GM12878 (cell line): Measurements from ENCODE around the gene SLC24A3. TPM values are rescaled to one million over a fixed set of nuclear protein-coding genes. Genes with fewer than 3 reads are reported as not detected.

Experiments
- ATAC-seq: fragments of 200-7000 bp; cut with Tn5 transposase; 3 replicates; pipeline ENCODE4 v1.9.1; 2020; ENCODE audit warnings: mild to moderate bottlenecking, moderate library complexity
- BruUV-seq: library from RNA; stranded (reverse); fragments of 400-500 nt; replicated peaks from 2 replicates; lab custom pipeline; 2021; lab: Mats Ljungman, UMichigan
- CTCF ChIA-PET: fragments of 300-600 bp; sonication (Branson Sonifier 250); formaldehyde crosslinking; extraction: SDS; loops from one replicate; lab custom pipeline; 2021; ENCODE audit warnings: inconsistent platforms; lab: Yijun Ruan, JAX
- POLR2A ChIA-PET: fragments of 350-600 bp; formaldehyde crosslinking; extraction: SDS; loops from one replicate; lab custom pipeline; 2021; ENCODE audit warnings: inconsistent platforms; lab: Charles Lee
- RAD21 ChIA-PET: fragments of 300-600 bp; sonication (Branson Sonifier 250); formaldehyde crosslinking; loops from one replicate; lab custom pipeline; 2023; ENCODE audit warnings: antibody characterized with exemption; ENCODE audit not compliant: unreplicated experiment; lab: Charles Lee
- SMC1A ChIA-PET: fragments of 300-600 bp; sonication (Branson Sonifier 250); formaldehyde crosslinking; loops from one replicate; lab custom pipeline; 2023; ENCODE audit not compliant: unreplicated experiment, uncharacterized antibody; lab: Charles Lee
- DNase-seq: peaks from one replicate; pipeline ENCODE4 v3.0.0-alpha.2; 2011; ENCODE audit warnings: low read depth, low spot score
- FAIRE-seq: peaks from 3 replicates; lab custom pipeline; 2011; peaks lifted over from hg19 to GRCh38; lab: Jason Lieb, UNC
- H2AFZ ChIP-seq: 2 replicates; pipeline ENCODE4 v1.6.0; 2011; ENCODE audit warnings: low read depth, low read length, control low read depth; ENCODE audit not compliant: control insufficient read depth
- H3K27ac ChIP-seq: 2 replicates; pipeline ENCODE4 v1.5.1; 2011; ENCODE audit warnings: control low read depth; ENCODE audit not compliant: control insufficient read depth, insufficient read depth
- H3K27me3 ChIP-seq, 2 experiments: replicated peaks in 1 of 2; 2 replicates each; pipeline versions ENCODE4 v1.6.0 to v1.6.1; 2011; ENCODE audit warnings: low read length in 1 of 2; ENCODE audit not compliant: control insufficient read depth in 2 of 2, insufficient read depth in 2 of 2
- H3K36me3 ChIP-seq, 2 experiments: 2 replicates each; pipeline ENCODE4 v1.5.1; 2011; ENCODE audit warnings: low read length in 1 of 2; ENCODE audit not compliant: control insufficient read depth in 2 of 2, insufficient read depth in 2 of 2
- H3K4me1 ChIP-seq: 2 replicates; pipeline ENCODE4 v1.6.1; 2011; ENCODE audit warnings: mild to moderate bottlenecking, low read length, moderate library complexity, mixed read lengths; ENCODE audit not compliant: control insufficient read depth, insufficient read depth
- H3K4me2 ChIP-seq: 2 replicates; pipeline ENCODE4 v1.6.0; 2011; ENCODE audit warnings: control low read depth; ENCODE audit not compliant: control insufficient read depth, insufficient read depth
- H3K4me3 ChIP-seq: fragments of 200-600 bp; sonication (generic); 2 replicates; pipeline ENCODE4 v1.5.1; 2016
- H3K79me2 ChIP-seq: 2 replicates; pipeline ENCODE4 v1.6.0; 2011; ENCODE audit warnings: low read length; ENCODE audit not compliant: control insufficient read depth, insufficient read depth
- H3K9ac ChIP-seq: 2 replicates; pipeline ENCODE4 v1.8.0; 2011; ENCODE audit warnings: low read length, control low read depth, mixed read lengths; ENCODE audit not compliant: control insufficient read depth, insufficient read depth
- H3K9me3 ChIP-seq: replicated peaks from 3 replicates; pipeline ENCODE4 v1.5.1; 2011; ENCODE audit warnings: mild to moderate bottlenecking, low read length; ENCODE audit not compliant: control insufficient read depth, insufficient read depth
- H4K20me1 ChIP-seq: 2 replicates; pipeline ENCODE4 v1.6.0; 2011; ENCODE audit not compliant: control insufficient read depth, insufficient read depth
- BCL11A ChIP-seq: IDR thresholded peaks from 2 replicates; pipeline ENCODE4 v1.6.1; 2011; ENCODE audit warnings: low read depth, low read length
- BHLHE40 ChIP-seq, 2 experiments: fragments of 450-650 bp in 1 of 2; IDR thresholded peaks; 2 replicates each; pipeline ENCODE4 v1.6.1; 2011 to 2017; ENCODE audit warnings: low read depth in 2 of 2, borderline replicate concordance in 1 of 2, improper control_type of control experiment in 1 of 2, low read length in 1 of 2, mild to moderate bottlenecking in 1 of 2
- E2F8 ChIP-seq: fragments of 450-650 bp; IDR thresholded peaks from 2 replicates; pipeline ENCODE4 v1.6.1; 2018; ENCODE audit warnings: mild to moderate bottlenecking, low read depth, moderate library complexity; ENCODE audit not compliant: partially characterized antibody
- ESRRA ChIP-seq: IDR thresholded peaks from 2 replicates; pipeline ENCODE4 v1.6.1; 2012; ENCODE audit warnings: mild to moderate bottlenecking, low read length, improper control_type of control experiment
- JUND ChIP-seq: IDR thresholded peaks from 2 replicates; pipeline ENCODE4 v1.6.1; 2012; ENCODE audit warnings: low read depth, mild to moderate bottlenecking, low read length, improper control_type of control experiment, moderate library complexity
- MTA2 ChIP-seq: fragments of 450-650 bp; IDR thresholded peaks from 2 replicates; pipeline ENCODE4 v1.6.1; 2016; ENCODE audit warnings: low read depth, mild to moderate bottlenecking, moderate library complexity
- POLR2AphosphoS2 ChIP-seq: IDR thresholded peaks from 2 replicates; pipeline ENCODE4 v1.6.1; 2011; ENCODE audit warnings: low read depth, mild to moderate bottlenecking, low read length, improper control_type of control experiment, moderate library complexity
- POU2F2 ChIP-seq: IDR thresholded peaks from 3 replicates; pipeline ENCODE4 v1.6.1; 2011; ENCODE audit warnings: low read depth, mild to moderate bottlenecking, low read length, borderline replicate concordance
- RBBP5 ChIP-seq: fragments of 200-600 bp; sonication (generic); conservative IDR thresholded peaks from 2 replicates; pipeline ENCODE4 v1.6.1; 2016
- RCOR1 ChIP-seq: conservative IDR thresholded peaks from 2 replicates; pipeline ENCODE4 v1.6.1; 2012; ENCODE audit warnings: low read depth, low read length, improper control_type of control experiment
- SIX5 ChIP-seq: IDR thresholded peaks from 2 replicates; pipeline ENCODE4 v1.6.1; 2011; ENCODE audit warnings: mild to moderate bottlenecking, low read depth, low read length, moderate library complexity; ENCODE audit not compliant: severe bottlenecking
- ZNF24 ChIP-seq: fragments of 450-650 bp; IDR thresholded peaks from 2 replicates; pipeline ENCODE4 v1.6.1; 2017; ENCODE audit warnings: antibody characterized with exemption, mild to moderate bottlenecking
- in situ Hi-C: fragments of 300-500 bp; cut with MboI; formaldehyde crosslinking; loops from 9 replicates; pipeline ENCODE4 v1.14.3; 2018; ENCODE audit warnings: mixed read lengths
- intact Hi-C: fragments of 100-400 bp; cut with micrococcal nuclease; formaldehyde crosslinking; loops from one replicate; pipeline ENCODE4 v1.14.2; 2022; ENCODE audit not compliant: unreplicated experiment
- polyA plus RNA-seq, 11 experiments: library from polyadenylated mRNA; depleted of rRNA in 4 of 11; unstranded in 6 of 11; stranded (reverse) in 5 of 11; fragments of >200 nt; fragmentation: Nextera tagmentation in 4 of 11; fragmentation: Illumina TruSeq in 1 of 11; extraction: Ambion mirVana in 4 of 11; extraction: Trizol in 1 of 11; gene quantifications; 1 replicate in 1 of 11; 2 replicates in 10 of 11; pipeline versions ENCODE4 v1.2.1 to v1.2.3, GENCODE V29; 2011 to 2016; ENCODE audit warnings: inconsistent platforms in 2 of 11, missing spikeins in 2 of 11, low read depth in 1 of 11
- total RNA-seq, 4 experiments: library from RNA; depleted of rRNA in 3 of 4; stranded (reverse); fragments of >200 nt in 3 of 4; fragmentation: Illumina TruSeq in 1 of 4; extraction: Trizol in 1 of 4; gene quantifications; 2 replicates each; pipeline versions ENCODE4 v1.2.1 to v1.2.3, GENCODE V29; 2013 to 2021
- TF ChIP-seq, protein P1 (sequence below): fragments of 450-650 bp; formaldehyde crosslinking; IDR thresholded peaks from 2 replicates; pipeline ENCODE4 v1.5.0; 2022; ENCODE audit warnings: mild to moderate bottlenecking, missing genetic modification characterization

The SLC24A3 gene
- total and polyA plus RNA-seq, 10 of the 15 experiments (the other 5 are each of a cell fraction or from before 2014, with no cell fraction given), result 0.04 TPM; not detected in 9

GRCh38 chr20:19672498-19672897, 460.1 kb downstream of the SLC24A3 start (continued):
- TF ChIP-seq E2F8 (no peak), ZNF24 (no peak), ESRRA (no peak), BCL11A (no peak)
- TF ChIP-seq, protein P1, sequence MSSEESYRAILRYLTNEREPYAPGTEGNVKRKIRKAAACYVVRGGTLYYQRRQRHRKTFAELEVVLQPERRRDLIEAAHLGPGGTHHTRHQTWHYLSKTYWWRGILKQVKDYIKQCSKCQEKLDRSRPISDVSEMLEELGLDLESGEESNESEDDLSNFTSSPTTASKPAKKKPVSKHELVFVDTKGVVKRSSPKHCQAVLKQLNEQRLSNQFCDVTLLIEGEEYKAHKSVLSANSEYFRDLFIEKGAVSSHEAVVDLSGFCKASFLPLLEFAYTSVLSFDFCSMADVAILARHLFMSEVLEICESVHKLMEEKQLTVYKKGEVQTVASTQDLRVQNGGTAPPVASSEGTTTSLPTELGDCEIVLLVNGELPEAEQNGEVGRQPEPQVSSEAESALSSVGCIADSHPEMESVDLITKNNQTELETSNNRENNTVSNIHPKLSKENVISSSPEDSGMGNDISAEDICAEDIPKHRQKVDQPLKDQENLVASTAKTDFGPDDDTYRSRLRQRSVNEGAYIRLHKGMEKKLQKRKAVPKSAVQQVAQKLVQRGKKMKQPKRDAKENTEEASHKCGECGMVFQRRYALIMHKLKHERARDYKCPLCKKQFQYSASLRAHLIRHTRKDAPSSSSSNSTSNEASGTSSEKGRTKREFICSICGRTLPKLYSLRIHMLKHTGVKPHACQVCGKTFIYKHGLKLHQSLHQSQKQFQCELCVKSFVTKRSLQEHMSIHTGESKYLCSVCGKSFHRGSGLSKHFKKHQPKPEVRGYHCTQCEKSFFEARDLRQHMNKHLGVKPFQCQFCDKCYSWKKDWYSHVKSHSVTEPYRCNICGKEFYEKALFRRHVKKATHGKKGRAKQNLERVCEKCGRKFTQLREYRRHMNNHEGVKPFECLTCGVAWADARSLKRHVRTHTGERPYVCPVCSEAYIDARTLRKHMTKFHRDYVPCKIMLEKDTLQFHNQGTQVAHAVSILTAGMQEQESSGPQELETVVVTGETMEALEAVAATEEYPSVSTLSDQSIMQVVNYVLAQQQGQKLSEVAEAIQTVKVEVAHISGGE (CRISPR knock-in tag), result no peak

DNA sequence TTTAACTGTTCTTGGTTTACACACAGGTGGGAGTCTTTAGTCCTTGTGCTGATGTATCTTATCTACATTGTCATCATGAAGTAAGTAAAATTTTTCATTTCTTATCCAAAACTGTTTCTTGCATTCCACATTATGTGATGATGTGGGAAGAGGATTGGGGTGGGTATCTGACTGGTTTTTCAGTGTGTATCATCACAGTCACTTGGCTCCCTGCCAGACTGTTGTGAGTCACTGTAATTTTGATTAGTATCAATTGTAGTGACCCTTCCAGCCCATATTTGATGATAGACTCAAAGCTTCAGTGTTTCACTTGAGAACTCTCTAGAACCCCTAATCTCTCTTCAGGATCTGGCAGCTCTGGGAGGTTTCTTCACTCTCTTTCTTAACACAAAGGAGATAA, 461.1 kb downstream of the SLC24A3 start:
- Histone ChIP-seq H3K9ac (no peak overlapping the region), H3K4me3 (no peak overlapping the region), H3K36me3 (no peaks in the 10 kb centered on the region), H2AFZ (no peak overlapping the region), H4K20me1 (no peaks in the 10 kb centered on the region), H3K4me2 (no peak overlapping the region), H3K4me1 (peaks cover 1% of the 10 kb centered on the region), H3K27me3 (no peaks in the 10 kb centered on the region), H3K79me2 (no peaks in the 10 kb centered on the region), H3K27ac (no peak overlapping the region), H3K9me3 (no peaks in the 10 kb centered on the region)
- ATAC-seq (no peak), FAIRE-seq (no peak), DNase-seq (no peak)
- no TSS peak for BruUV-seq
- ChIA-PET CTCF (interaction anchor here (1.0 to 2.5 kb wide), 4 partner anchors 12 to 154 kb away, joined by 3 to 18 read pairs (median 3); no protein-coding TSS in a partner anchor), POLR2A (no interaction called here), RAD21 (interaction anchor here (1.0 kb wide), 1 partner anchor 15 kb away, joined by 3 read pairs; no protein-coding TSS in a partner anchor), SMC1A (interaction anchor here (1.4 to 2.1 kb wide), 3 partner anchors 8 to 20 kb away, joined by 3 to 6 read pairs (median 4); no protein-coding TSS in a partner anchor)
- in situ Hi-C loops, result no loop called here
- intact Hi-C loops, result no loop called here
- no peak for TF ChIP-seq RCOR1
- no peak for TF ChIP-seq RBBP5
- no peak for TF ChIP-seq JUND
- TF ChIP-seq SIX5, result no peak
- no peak for TF ChIP-seq BHLHE40 (IDR thresholded peaks at IDR 0.05; ENCODE audit: borderline replicate concordance in 1 of 2, low read depth in 2 of 2, low read length in 1 of 2)
- TF ChIP-seq, protein P1 (CRISPR knock-in tag), result no peak
- no peak for TF ChIP-seq POU2F2
- TF ChIP-seq ZNF24, result no peak
- no peak for TF ChIP-seq MTA2
- TF ChIP-seq POLR2AphosphoS2, result no peak
